Keratinocyte (primary cell): ENCODE measurements around the gene NOL7.

ENCODE experiments used
- EZH2 ChIP-seq: IDR thresholded peaks from one replicate; pipeline ENCODE4 v1.6.1; 2012; ENCODE audit warnings: inconsistent platforms, mild to moderate bottlenecking, low read length, moderate library complexity
- TF ChIP-seq, protein P1 (sequence below), 3 experiments: IDR thresholded peaks in 1 of 3; conservative IDR thresholded peaks in 1 of 3; optimal IDR thresholded peaks in 1 of 3; 2 replicates in 2 of 3; 3 replicates in 1 of 3; pipeline versions ENCODE3 to v1.5.1; 2011; ENCODE audit warnings: low read length in 3 of 3, mild to moderate bottlenecking in 3 of 3, moderate library complexity in 2 of 3, control low read depth in 1 of 3, inconsistent platforms in 1 of 3; ENCODE audit not compliant: insufficient read depth in 2 of 3; ENCODE audit errors: extremely low read depth in 1 of 3

DNA sequence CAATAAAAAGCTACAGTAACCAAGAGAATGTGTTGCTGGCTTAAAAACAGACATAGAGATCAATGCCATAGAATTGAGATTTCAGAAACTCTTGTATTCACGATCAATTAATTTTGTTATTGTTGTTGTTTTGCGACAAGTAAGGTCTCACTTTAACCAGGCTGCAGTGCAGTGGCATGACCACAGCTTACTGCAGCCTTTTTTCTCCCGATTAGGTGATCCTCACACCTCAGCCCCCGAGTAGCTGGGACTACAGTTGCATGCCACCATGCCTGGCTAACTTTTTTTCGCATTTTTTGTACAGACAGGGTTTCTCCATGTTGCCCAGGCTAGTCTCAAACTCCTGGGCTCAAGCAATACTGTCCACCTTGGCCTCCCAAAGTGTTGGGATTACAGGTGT, 54.3 kb downstream of the NOL7 start:
- TF ChIP-seq, protein P1, sequence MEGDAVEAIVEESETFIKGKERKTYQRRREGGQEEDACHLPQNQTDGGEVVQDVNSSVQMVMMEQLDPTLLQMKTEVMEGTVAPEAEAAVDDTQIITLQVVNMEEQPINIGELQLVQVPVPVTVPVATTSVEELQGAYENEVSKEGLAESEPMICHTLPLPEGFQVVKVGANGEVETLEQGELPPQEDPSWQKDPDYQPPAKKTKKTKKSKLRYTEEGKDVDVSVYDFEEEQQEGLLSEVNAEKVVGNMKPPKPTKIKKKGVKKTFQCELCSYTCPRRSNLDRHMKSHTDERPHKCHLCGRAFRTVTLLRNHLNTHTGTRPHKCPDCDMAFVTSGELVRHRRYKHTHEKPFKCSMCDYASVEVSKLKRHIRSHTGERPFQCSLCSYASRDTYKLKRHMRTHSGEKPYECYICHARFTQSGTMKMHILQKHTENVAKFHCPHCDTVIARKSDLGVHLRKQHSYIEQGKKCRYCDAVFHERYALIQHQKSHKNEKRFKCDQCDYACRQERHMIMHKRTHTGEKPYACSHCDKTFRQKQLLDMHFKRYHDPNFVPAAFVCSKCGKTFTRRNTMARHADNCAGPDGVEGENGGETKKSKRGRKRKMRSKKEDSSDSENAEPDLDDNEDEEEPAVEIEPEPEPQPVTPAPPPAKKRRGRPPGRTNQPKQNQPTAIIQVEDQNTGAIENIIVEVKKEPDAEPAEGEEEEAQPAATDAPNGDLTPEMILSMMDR (optimal IDR thresholded peaks at IDR 0.05 in 1 of 3, IDR thresholded peaks at IDR 0.05 in 1 of 3, conservative IDR thresholded peaks at IDR 0.05 in 1 of 3; ENCODE audit: extremely low read depth in 1 of 3, insufficient read depth in 2 of 3, low read length in 3 of 3) = no peak
- TF ChIP-seq EZH2 = no peak
